Fibroblast of lung (primary cell): Measurements from ENCODE around the gene KCNJ14. TPM values are rescaled to one million over a fixed set of nuclear protein-coding genes. Genes with fewer than 3 reads are reported as not detected.

Source experiments
- DNase-seq, 2 donors: peaks; one replicate each; pipeline versions ENCODE4 v3.0.0 to v3.0.0-alpha.2; 2010; ENCODE audit warnings: low read depth in 2 of 2
- H2AFZ ChIP-seq: 2 replicates; pipeline ENCODE4 v1.5.1; 2012; ENCODE audit warnings: low read length, control low read depth, inconsistent platforms
- H3K27ac ChIP-seq: 2 replicates; pipeline ENCODE4 v1.5.1; 2011; ENCODE audit warnings: low read length, control low read depth; ENCODE audit not compliant: insufficient read depth
- H3K27me3 ChIP-seq: 2 replicates; pipeline ENCODE4 v1.5.1; 2011; ENCODE audit warnings: mild to moderate bottlenecking, low read length; ENCODE audit not compliant: control insufficient read depth, insufficient read depth
- H3K36me3 ChIP-seq: 2 replicates; pipeline ENCODE4 v1.5.1; 2011; ENCODE audit warnings: low read length; ENCODE audit not compliant: control insufficient read depth, insufficient read depth
- H3K4me1 ChIP-seq: 2 replicates; pipeline ENCODE4 v1.5.1; 2011; ENCODE audit warnings: low read length; ENCODE audit not compliant: control insufficient read depth, insufficient read depth; ENCODE audit errors: extremely low read depth
- H3K4me2 ChIP-seq: 2 replicates; pipeline ENCODE4 v1.5.1; 2011; ENCODE audit warnings: low read length, control low read depth; ENCODE audit not compliant: insufficient read depth; ENCODE audit errors: extremely low read depth
- H3K4me3 ChIP-seq, 4 experiments: fragments of 200-600 bp in 1 of 4; sonication (generic) in 1 of 4; replicated peaks in 1 of 4; 2 replicates each; pipeline ENCODE4 v1.5.1; 2011 to 2016; ENCODE audit warnings: low read length in 4 of 4, low read depth in 3 of 4, mild to moderate bottlenecking in 3 of 4, control low read depth in 2 of 4, inconsistent platforms in 1 of 4, mixed read lengths in 1 of 4; ENCODE audit not compliant: insufficient read depth in 1 of 4; ENCODE audit errors: control extremely low read depth in 1 of 4
- H3K79me2 ChIP-seq: 2 replicates; pipeline ENCODE4 v1.5.1; 2012; ENCODE audit warnings: mild to moderate bottlenecking, low read length, inconsistent platforms; ENCODE audit not compliant: control insufficient read depth, insufficient read depth
- H3K9ac ChIP-seq: 2 replicates; pipeline ENCODE4 v1.5.1; 2011; ENCODE audit warnings: mild to moderate bottlenecking, low read length, control low read depth; ENCODE audit not compliant: insufficient read depth
- H3K9me3 ChIP-seq: 2 replicates; pipeline ENCODE4 v1.5.1; 2012; ENCODE audit warnings: low read depth, low read length; ENCODE audit not compliant: control insufficient read depth, insufficient read depth
- H4K20me1 ChIP-seq: 2 replicates; pipeline ENCODE4 v1.5.1; 2011; ENCODE audit warnings: low read length; ENCODE audit not compliant: control insufficient read depth, insufficient read depth; ENCODE audit errors: extremely low read depth
- EZH2 ChIP-seq: IDR thresholded peaks from 2 replicates; pipeline ENCODE4 v1.5.1; 2012; ENCODE audit warnings: low read length, control low read depth, mild to moderate bottlenecking; ENCODE audit errors: missing control alignments
- polyA plus RNA-seq, 2 donors: library from polyadenylated mRNA; depleted of rRNA in 1 of 2; stranded (reverse) in 1 of 2; unstranded in 1 of 2; fragments of >200 nt; gene quantifications; 2 replicates each; pipeline ENCODE4 v1.2.1, GENCODE V29; 2011 to 2012; ENCODE audit warnings: missing spikeins in 1 of 2
- total RNA-seq: library from RNA; depleted of rRNA; stranded (reverse); fragments of >200 nt; gene quantifications from 2 replicates; pipeline ENCODE4 v1.2.1, GENCODE V29; 2014
- TF ChIP-seq, protein P1 (sequence below), 2 donors: IDR thresholded peaks in 1 of 2; conservative IDR thresholded peaks in 1 of 2; 1 replicate in 1 of 2; 2 replicates in 1 of 2; pipeline ENCODE4 v1.5.1; 2011 to 2012; ENCODE audit warnings: low read length in 2 of 2, control low read depth in 1 of 2, inconsistent platforms in 1 of 2, low read depth in 1 of 2, mild to moderate bottlenecking in 1 of 2

Gene KCNJ14
- total and polyA plus RNA-seq, 2 donors (not counting 1 experiment from before 2014, with no cell fraction given), result 0.15 to 0.50 TPM

- H4K20me1 ChIP-seq, result no peaks in the 10 kb centered on the region
- H3K4me2 ChIP-seq, result peak overlapping the region; percentile 68
- TF ChIP-seq EZH2, result peak; percentile 15
- TF ChIP-seq, protein P1, sequence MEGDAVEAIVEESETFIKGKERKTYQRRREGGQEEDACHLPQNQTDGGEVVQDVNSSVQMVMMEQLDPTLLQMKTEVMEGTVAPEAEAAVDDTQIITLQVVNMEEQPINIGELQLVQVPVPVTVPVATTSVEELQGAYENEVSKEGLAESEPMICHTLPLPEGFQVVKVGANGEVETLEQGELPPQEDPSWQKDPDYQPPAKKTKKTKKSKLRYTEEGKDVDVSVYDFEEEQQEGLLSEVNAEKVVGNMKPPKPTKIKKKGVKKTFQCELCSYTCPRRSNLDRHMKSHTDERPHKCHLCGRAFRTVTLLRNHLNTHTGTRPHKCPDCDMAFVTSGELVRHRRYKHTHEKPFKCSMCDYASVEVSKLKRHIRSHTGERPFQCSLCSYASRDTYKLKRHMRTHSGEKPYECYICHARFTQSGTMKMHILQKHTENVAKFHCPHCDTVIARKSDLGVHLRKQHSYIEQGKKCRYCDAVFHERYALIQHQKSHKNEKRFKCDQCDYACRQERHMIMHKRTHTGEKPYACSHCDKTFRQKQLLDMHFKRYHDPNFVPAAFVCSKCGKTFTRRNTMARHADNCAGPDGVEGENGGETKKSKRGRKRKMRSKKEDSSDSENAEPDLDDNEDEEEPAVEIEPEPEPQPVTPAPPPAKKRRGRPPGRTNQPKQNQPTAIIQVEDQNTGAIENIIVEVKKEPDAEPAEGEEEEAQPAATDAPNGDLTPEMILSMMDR (conservative IDR thresholded peaks at IDR 0.05 in 1 of 2, IDR thresholded peaks at IDR 0.05 in 1 of 2; ENCODE audit: low read depth in 1 of 2, low read length in 2 of 2), result no peak
- peak overlapping the region; percentile 86 for H2AFZ ChIP-seq
- no peak overlapping the region for H3K27ac ChIP-seq
- no peak for DNase-seq
- H3K36me3 ChIP-seq, result no peaks in the 10 kb centered on the region
- H3K4me3 ChIP-seq, result peak overlapping the region; percentile 39 to 60 (median 57)
- no peaks in the 10 kb centered on the region for H3K79me2 ChIP-seq
- peak overlapping the region; percentile 63 for H3K9ac ChIP-seq
- peaks cover 2% of the 10 kb centered on the region for H3K4me1 ChIP-seq
- H3K9me3 ChIP-seq, result no peaks in the 10 kb centered on the region
- H3K27me3 ChIP-seq, result peaks cover 20% of the 10 kb centered on the region
Observed at GRCh38 chr19:48493718-48494401, 38.5 kb downstream of the KCNJ14 start.

GRCh38 chr19:48495396-48495795, 40.0 kb downstream of the KCNJ14 start:
- H3K27me3 ChIP-seq, result peaks cover 23% of the 10 kb centered on the region
- no peak overlapping the region for H3K27ac ChIP-seq
- peaks cover 2% of the 10 kb centered on the region for H3K4me1 ChIP-seq
- no peak for DNase-seq
- H4K20me1 ChIP-seq, result no peaks in the 10 kb centered on the region
- no peak overlapping the region for H3K9ac ChIP-seq
- H3K79me2 ChIP-seq, result no peaks in the 10 kb centered on the region
- no peak for TF ChIP-seq EZH2
- TF ChIP-seq, protein P1 (conservative IDR thresholded peaks at IDR 0.05 in 1 of 2, IDR thresholded peaks at IDR 0.05 in 1 of 2; ENCODE audit: low read depth in 1 of 2, low read length in 2 of 2), result no peak
- H3K4me2 ChIP-seq, result no peak overlapping the region
- no peak overlapping the region for H3K4me3 ChIP-seq
- no peak overlapping the region for H2AFZ ChIP-seq
- no peaks in the 10 kb centered on the region for H3K9me3 ChIP-seq
- no peaks in the 10 kb centered on the region for H3K36me3 ChIP-seq

DNA sequence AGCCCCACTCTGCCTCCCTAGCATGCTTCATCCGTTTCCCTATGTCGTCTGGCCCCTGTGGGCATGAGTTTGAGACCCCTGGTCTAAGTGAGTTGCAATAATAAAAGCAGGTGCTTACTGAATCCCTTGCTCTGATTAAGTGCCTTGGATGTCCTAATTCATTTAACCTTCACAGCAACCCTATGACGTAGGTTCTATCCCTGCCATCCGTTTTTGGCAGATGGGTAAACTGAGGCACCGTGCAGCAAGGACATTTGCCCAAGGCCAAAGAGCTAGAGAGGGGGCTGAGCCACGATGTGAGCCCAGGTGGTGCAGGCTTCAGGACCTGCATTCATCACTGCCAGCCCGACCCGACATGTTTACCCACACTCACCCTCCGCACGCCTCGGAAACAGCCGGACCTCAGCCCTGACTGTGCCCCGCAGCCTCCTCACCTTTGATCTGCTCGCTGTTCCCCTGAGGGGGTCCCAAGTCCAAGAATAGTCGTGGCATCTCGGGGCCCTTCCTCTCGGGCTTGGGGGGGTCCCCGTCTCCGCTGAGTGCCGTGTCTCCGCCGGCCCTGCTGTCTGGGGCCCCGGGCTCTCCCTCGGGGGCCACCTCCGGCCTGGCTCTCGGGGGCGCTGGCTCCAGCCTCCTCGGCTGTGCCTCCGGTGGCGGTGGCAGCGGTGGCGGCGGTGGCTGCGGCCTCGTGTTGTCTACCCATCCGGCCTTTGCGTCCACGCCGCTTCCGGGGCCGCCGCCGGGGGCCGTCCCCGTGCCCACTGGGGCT, 41.8 kb downstream of the KCNJ14 start:
- no peak for DNase-seq
- Histone ChIP-seq H3K27ac (no peak overlapping the region), H4K20me1 (no peaks in the 10 kb centered on the region), H3K4me2 (no peak overlapping the region), H3K4me1 (peaks cover 2% of the 10 kb centered on the region), H3K4me3 (no peak overlapping the region), H3K9ac (no peak overlapping the region), H3K9me3 (no peaks in the 10 kb centered on the region), H3K79me2 (no peaks in the 10 kb centered on the region), H2AFZ (no peak overlapping the region), H3K36me3 (no peaks in the 10 kb centered on the region), H3K27me3 (peaks cover 30% of the 10 kb centered on the region)
- TF ChIP-seq, protein P1 (conservative IDR thresholded peaks at IDR 0.05 in 1 of 2, IDR thresholded peaks at IDR 0.05 in 1 of 2; ENCODE audit: low read depth in 1 of 2, low read length in 2 of 2), result no peak
- TF ChIP-seq EZH2, result no peak
